Astrocyte of the spinal cord (primary cell): Measurements from ENCODE around the gene LRRK1.

Experiments used
- DNase-seq: peaks from one replicate; pipeline ENCODE4 v3.0.0; 2011; ENCODE audit warnings: low read depth, low spot score
- H3K4me3 ChIP-seq: 2 replicates; pipeline ENCODE4 v1.5.1; 2011; ENCODE audit warnings: low read depth, mild to moderate bottlenecking, low read length, moderate library complexity
- in situ Hi-C: cut with HindIII; loops from 2 replicates; pipeline ENCODE4 v1.10.0; 2017; ENCODE audit warnings: low sequenced_read_pairs
- TF ChIP-seq, protein P1 (sequence below): IDR thresholded peaks from 2 replicates; pipeline ENCODE4 v1.5.1; 2012; ENCODE audit warnings: low read depth, mild to moderate bottlenecking, low read length, inconsistent platforms

Gene LRRK1

DNA sequence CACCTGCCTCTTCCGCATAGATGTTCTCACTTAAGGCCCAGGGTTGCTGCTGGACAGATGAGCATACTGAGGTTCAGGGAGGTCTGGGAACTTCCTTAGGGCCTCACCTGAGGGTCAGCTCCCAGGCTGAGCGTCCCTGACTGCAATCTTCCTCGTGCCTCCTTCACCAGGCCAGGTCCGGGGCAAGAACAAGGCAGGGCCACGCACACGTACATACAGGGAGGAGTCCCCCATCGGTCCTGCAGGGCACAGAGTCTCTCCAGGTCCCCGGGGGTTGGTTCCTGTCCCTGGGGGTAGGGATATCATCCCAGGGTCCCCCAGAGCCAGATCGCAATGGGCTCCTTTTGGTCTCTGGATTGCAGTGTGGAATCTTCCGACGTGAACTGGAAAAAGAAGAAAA is 130.1 kb downstream of the LRRK1 start:
- no peak overlapping the region for H3K4me3 ChIP-seq
- TF ChIP-seq, protein P1, sequence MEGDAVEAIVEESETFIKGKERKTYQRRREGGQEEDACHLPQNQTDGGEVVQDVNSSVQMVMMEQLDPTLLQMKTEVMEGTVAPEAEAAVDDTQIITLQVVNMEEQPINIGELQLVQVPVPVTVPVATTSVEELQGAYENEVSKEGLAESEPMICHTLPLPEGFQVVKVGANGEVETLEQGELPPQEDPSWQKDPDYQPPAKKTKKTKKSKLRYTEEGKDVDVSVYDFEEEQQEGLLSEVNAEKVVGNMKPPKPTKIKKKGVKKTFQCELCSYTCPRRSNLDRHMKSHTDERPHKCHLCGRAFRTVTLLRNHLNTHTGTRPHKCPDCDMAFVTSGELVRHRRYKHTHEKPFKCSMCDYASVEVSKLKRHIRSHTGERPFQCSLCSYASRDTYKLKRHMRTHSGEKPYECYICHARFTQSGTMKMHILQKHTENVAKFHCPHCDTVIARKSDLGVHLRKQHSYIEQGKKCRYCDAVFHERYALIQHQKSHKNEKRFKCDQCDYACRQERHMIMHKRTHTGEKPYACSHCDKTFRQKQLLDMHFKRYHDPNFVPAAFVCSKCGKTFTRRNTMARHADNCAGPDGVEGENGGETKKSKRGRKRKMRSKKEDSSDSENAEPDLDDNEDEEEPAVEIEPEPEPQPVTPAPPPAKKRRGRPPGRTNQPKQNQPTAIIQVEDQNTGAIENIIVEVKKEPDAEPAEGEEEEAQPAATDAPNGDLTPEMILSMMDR: no peak
- in situ Hi-C loops: no loop called here
- no peak for DNase-seq

GRCh38 chr15:101049856-101050622 is 130.9 kb downstream of the LRRK1 start:
- H3K4me3 ChIP-seq: no peak overlapping the region
- in situ Hi-C loops: no loop called here
- no peak for DNase-seq
- TF ChIP-seq, protein P1: no peak

DNA sequence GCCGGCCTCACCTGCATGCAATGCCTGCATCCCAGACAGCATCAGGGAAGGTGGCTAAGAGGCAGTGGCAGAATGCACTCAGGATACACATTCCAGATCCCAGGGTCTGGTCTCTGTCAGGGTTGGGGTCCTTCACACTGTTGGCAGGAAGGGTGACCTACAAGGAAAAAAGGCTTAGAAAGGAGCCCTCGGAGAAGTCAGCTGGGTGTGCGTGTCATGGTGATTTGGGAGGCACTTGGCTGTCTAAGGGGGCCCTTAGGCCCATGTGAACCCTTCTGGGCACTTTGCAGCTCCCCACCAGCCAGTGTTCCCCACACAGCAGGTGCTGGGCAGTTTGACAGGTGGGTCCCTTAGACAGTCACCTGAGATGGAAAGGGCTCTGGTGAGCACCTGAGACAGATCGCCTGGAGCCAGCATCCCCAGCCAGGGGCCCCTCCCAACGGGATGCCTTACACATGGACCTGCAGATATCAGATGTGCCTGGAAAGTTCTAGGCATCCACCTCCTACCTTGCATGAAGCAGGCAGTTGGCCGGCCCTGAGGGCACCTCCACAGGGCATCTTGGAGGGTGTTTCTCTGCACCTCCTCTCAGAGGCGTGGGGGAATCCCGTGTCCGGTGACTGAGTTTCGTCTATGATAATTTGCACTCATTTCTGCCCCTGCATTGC is 131.6 kb downstream of the LRRK1 start:
- TF ChIP-seq, protein P1: no peak
- H3K4me3 ChIP-seq: no peak overlapping the region
- in situ Hi-C loops: no loop called here
- no peak for DNase-seq

DNA sequence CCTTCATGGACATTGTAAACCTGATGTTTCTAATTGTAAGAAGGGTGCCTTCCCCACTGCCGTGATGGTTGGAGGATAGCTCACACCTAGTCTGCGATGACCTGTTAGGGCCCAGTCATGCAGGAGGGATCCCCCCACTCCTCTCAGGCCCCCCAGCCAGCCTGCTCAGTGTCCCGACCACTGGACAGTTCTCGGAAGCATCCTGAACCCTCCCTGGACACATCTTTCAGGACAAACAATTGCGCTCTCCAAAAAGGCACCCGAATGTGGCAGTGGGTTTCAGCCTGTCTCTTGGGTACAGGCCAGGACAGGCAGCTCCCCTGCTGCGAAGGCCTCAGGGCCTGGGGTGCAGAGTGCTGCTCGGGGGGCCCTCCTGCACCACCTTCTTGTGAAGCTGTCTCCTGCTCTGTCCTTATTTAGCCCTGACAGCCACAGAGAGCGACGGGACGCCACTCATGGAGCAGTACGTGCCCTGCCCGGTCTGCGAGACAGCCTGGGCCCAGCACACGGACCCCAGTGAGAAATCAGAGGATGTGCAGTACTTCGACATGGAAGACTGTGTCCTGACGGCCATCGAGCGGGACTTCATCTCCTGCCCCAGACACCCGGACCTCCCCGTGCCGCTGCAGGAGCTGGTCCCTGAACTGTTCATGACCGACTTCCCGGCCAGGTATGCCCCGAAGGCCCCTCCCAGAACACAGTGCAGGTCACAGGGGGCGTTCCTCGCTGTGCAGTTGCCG is 132.3 kb downstream of the LRRK1 start:
- in situ Hi-C loops: no loop called here
- H3K4me3 ChIP-seq: no peak overlapping the region
- TF ChIP-seq, protein P1: no peak
- no peak for DNase-seq

- H3K4me3 ChIP-seq: no peak overlapping the region
- in situ Hi-C loops: no loop called here
- DNase-seq: no peak
- TF ChIP-seq, protein P1: no peak
Observed at GRCh38 chr15:101052031-101052620, 133.0 kb downstream of the LRRK1 start.

GRCh38 chr15:101052681-101053121 is 133.5 kb downstream of the LRRK1 start:
- DNase-seq: no peak
- in situ Hi-C loops: no loop called here
- TF ChIP-seq, protein P1: no peak
- H3K4me3 ChIP-seq: no peak overlapping the region
